ENCODE results near the gene TRIM24. TPM values are rescaled to one million over a fixed set of nuclear protein-coding genes. Genes with fewer than 3 reads are reported as not detected.
"Not testable (repeated sequence)": the region's sequence is repeated elsewhere in the genome, so short reads cannot be mapped to it uniquely, and the experiment has no call there.

TRIM24 gene
- total RNA-seq, 2 experiments from 2014 or later = 13.6 to 15.9 TPM

DNA sequence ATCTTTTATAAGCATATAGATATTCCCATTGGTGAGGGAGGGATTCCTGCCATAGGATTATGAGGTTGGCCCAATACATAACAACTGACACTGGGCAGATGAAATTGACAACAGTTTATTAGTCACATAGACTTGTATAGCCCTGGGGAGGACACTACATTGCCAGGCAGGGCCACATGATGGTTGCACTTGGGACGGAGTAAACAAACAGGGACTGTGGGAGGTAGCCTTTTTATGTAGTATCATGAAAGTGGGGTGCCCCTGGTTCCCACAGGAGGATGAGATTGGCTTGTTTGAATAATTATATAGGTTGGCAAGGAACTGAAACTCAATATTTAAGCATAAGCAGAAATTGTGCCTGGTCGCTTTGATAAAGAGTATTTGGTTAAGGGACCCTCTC is 23.5 kb downstream of the TRIM24 start:
- CTCF ChIA-PET = no interaction called here
- no peak overlapping the region for H3K27ac Mint-ChIP-seq

DNA sequence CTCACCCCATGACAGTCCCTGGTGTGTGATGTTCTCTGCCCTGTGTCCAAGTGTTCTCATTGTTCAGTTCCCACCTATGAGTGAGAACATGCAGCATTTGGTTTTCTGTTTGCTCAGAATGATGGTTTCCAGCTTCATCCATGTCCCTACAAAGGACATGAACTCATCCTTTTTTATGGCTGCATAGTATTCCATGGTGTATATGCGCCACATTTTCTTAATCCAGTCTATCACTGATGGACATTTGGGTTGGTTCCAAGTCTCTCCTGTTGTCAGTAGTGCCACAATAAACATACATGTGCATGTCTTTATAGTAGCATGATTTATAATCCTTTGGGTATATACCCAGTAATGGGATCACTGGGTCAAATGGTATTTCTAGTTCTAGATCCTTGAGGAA is 25.4 kb downstream of the TRIM24 start:
- POLR2A ChIA-PET; DNase-seq; H3K27me3 Mint-ChIP-seq; intact Hi-C loops (cut with micrococcal nuclease); H3K27ac Mint-ChIP-seq; H3K4me3 Mint-ChIP-seq; CTCF ChIA-PET: not testable (repeated sequence)
- Mint-ChIP-seq H3K4me1 (ENCODE audit: low read depth) (peaks cover 47% of the 10 kb centered on the region), H3K36me3 (peaks cover 19% of the 10 kb centered on the region), H3K9me3 (peaks cover 23% of the 10 kb centered on the region)

More for the DNA sequence above, 23.5 kb downstream of the TRIM24 start:
- intact Hi-C loops (cut with micrococcal nuclease) = no loop called here
- peaks cover 12% of the 10 kb centered on the region for H3K9me3 Mint-ChIP-seq
- POLR2A ChIA-PET = no interaction called here
- peaks cover 45% of the 10 kb centered on the region for H3K4me1 Mint-ChIP-seq (ENCODE audit: low read depth)
- no peak overlapping the region for H3K4me3 Mint-ChIP-seq
- no peaks in the 10 kb centered on the region for H3K27me3 Mint-ChIP-seq
- H3K36me3 Mint-ChIP-seq = peaks cover 12% of the 10 kb centered on the region
- no peak for DNase-seq

DNA sequence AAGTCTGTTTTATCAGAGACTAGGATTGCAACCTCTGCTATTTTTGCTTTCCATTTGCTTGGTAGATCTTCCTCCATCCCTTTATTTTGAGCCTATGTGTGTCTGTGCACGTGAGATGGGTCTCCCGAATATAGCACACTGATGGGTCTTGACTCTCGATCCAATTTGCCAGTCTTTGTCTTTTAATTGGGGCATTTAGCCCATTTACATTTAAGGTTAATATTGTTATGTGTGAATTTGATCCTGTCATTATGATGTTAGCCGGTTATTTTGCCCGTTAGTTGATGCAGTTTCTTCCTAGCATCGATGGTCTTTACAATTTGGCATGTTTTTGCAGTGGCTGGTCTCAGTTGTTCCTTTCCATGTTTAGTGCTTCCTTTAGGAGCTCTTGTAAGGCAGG is 29.1 kb downstream of the TRIM24 start:
- DNase-seq; intact Hi-C loops (cut with micrococcal nuclease); H3K27ac Mint-ChIP-seq; CTCF ChIA-PET; H3K4me3 Mint-ChIP-seq; H3K27me3 Mint-ChIP-seq; POLR2A ChIA-PET: not testable (repeated sequence)
- Mint-ChIP-seq H3K36me3 (peaks cover 30% of the 10 kb centered on the region), H3K4me1 (ENCODE audit: low read depth) (peaks cover 45% of the 10 kb centered on the region), H3K9me3 (peaks cover 23% of the 10 kb centered on the region)

DNA sequence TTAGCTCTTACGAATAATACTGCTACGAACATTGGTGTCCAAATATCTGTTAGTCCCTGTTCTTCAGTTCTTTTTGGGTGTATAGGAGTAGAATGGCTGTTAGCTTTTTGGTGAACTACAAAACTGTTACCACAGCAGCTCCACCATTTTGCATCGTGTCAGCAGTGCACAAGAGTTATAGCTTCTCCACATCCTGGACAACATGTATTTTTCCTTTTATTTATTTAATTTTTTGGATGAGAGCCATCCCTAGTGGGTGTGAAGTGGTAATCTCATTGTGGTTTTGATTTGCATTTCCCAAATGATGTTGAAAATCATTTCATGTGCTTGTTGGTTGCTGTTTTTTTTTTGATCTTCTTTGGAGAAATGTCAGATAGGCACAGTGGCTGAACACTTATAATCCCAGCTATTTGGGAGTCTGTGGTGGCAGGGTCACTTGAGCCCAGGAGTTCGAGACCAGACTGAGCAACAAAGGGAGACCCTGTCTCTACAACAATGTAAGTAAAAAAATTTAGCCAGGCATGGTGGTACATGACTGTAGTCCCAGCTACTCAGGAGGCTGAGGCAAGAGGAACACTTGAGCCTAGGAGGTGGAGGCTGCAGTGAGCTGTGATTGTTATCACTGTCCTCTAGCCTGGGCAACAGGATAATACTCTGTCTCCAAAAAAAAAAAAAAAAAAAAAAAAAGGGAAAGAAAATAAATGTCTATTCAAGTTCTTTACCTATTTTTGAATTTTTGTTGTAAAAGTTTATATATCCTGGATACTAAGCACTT is 31.7 kb downstream of the TRIM24 start:
- ChIA-PET POLR2A (no interaction called here), CTCF (no interaction called here)
- peaks cover 50% of the 10 kb centered on the region for H3K4me1 Mint-ChIP-seq (ENCODE audit: low read depth)

DNA sequence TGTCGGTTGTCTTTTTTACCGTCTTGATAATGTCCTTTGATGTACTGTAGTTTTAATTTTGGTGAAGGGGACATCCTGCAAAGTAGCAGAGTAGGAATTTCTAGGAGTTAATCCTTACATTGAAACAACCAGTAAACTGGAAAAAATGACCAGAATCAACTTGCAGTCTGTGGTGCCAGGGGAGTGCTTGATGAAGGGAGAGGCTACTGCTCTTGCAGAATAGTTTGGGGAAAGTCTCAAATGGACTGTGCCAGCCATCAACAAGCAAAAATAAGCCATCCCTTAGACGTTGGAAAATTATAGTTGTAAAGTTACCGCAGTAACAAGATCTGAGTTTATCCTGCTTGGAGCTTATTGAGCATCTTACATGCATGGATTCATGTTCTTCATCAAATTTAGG is 32.4 kb downstream of the TRIM24 start:
- no peak overlapping the region for H3K27ac Mint-ChIP-seq
- H3K36me3 Mint-ChIP-seq = peaks cover 29% of the 10 kb centered on the region

More for the DNA sequence above, 31.7 kb downstream of the TRIM24 start:
- no peak overlapping the region for H3K4me3 Mint-ChIP-seq
- H3K27me3 Mint-ChIP-seq = no peaks in the 10 kb centered on the region
- intact Hi-C loops (cut with micrococcal nuclease) = no loop called here
- H3K36me3 Mint-ChIP-seq = peaks cover 27% of the 10 kb centered on the region
- no peak overlapping the region for H3K27ac Mint-ChIP-seq
- H3K9me3 Mint-ChIP-seq = peaks cover 11% of the 10 kb centered on the region
- DNase-seq = no peak

GRCh38 chr7:138493535-138493934 is 33.5 kb downstream of the TRIM24 start:
- ChIA-PET CTCF (no interaction called here), POLR2A (no interaction called here)
- H3K4me1 Mint-ChIP-seq (ENCODE audit: low read depth) = peaks cover 40% of the 10 kb centered on the region
- no peak overlapping the region for H3K4me3 Mint-ChIP-seq
- H3K9me3 Mint-ChIP-seq = peaks cover 11% of the 10 kb centered on the region
- H3K27ac Mint-ChIP-seq = no peak overlapping the region
- DNase-seq = no peak
- intact Hi-C loops (cut with micrococcal nuclease) = no loop called here
- H3K36me3 Mint-ChIP-seq = peaks cover 29% of the 10 kb centered on the region
- no peaks in the 10 kb centered on the region for H3K27me3 Mint-ChIP-seq

More for the DNA sequence above, 32.4 kb downstream of the TRIM24 start:
- intact Hi-C loops (cut with micrococcal nuclease) = no loop called here
- H3K4me1 Mint-ChIP-seq (ENCODE audit: low read depth) = peaks cover 48% of the 10 kb centered on the region
- peaks cover 11% of the 10 kb centered on the region for H3K9me3 Mint-ChIP-seq
- H3K4me3 Mint-ChIP-seq = no peak overlapping the region
- no peak for DNase-seq
- no peaks in the 10 kb centered on the region for H3K27me3 Mint-ChIP-seq
- POLR2A ChIA-PET = no interaction called here
- CTCF ChIA-PET = no interaction called here

DNA sequence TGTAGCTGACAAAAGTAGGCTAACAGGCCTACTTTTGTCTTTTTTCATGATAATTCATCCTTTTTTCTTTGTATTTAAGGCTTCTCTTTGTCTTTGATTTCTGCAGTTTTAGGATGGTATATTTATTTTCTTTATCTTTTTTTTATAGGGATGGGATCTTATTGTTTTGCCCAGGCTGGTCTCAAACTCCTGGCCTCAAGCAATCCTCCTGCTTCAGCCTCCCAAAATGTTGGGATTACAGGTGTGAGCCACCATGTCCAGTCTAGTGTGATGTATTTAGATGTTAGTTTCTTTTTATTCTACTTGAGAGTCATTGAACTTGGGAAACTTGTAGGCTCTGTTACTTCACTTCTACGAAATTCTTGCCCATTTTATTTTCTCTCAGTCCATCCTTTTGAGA is 35.4 kb downstream of the TRIM24 start:
- intact Hi-C loops (cut with micrococcal nuclease) = no loop called here
- no peak overlapping the region for H3K4me3 Mint-ChIP-seq
- peaks cover 32% of the 10 kb centered on the region for H3K4me1 Mint-ChIP-seq (ENCODE audit: low read depth)
- H3K36me3 Mint-ChIP-seq = peaks cover 20% of the 10 kb centered on the region
- H3K27ac Mint-ChIP-seq = no peak overlapping the region
- H3K27me3 Mint-ChIP-seq = no peaks in the 10 kb centered on the region
- CTCF ChIA-PET = no interaction called here
- H3K9me3 Mint-ChIP-seq = no peaks in the 10 kb centered on the region
- POLR2A ChIA-PET = no interaction called here
- no peak for DNase-seq

- intact Hi-C loops (cut with micrococcal nuclease) = no loop called here
- Mint-ChIP-seq H3K4me3 (no peak overlapping the region), H3K4me1 (ENCODE audit: low read depth) (peaks cover 20% of the 10 kb centered on the region), H3K27me3 (no peaks in the 10 kb centered on the region), H3K36me3 (peaks cover 9% of the 10 kb centered on the region), H3K9me3 (no peaks in the 10 kb centered on the region), H3K27ac (no peak overlapping the region)
- DNase-seq = no peak
- ChIA-PET CTCF (no interaction called here), POLR2A (no interaction called here)
Observed at GRCh38 chr7:138499340-138499739, 39.3 kb downstream of the TRIM24 start.

- H3K27ac Mint-ChIP-seq; intact Hi-C loops (cut with micrococcal nuclease); H3K9me3 Mint-ChIP-seq; POLR2A ChIA-PET; H3K27me3 Mint-ChIP-seq; CTCF ChIA-PET; DNase-seq; H3K4me3 Mint-ChIP-seq: not testable (repeated sequence)
- Mint-ChIP-seq H3K4me1 (ENCODE audit: low read depth) (peaks cover 20% of the 10 kb centered on the region), H3K36me3 (peaks cover 15% of the 10 kb centered on the region)
Observed at GRCh38 chr7:138500303-138500702, 40.2 kb downstream of the TRIM24 start.

DNA sequence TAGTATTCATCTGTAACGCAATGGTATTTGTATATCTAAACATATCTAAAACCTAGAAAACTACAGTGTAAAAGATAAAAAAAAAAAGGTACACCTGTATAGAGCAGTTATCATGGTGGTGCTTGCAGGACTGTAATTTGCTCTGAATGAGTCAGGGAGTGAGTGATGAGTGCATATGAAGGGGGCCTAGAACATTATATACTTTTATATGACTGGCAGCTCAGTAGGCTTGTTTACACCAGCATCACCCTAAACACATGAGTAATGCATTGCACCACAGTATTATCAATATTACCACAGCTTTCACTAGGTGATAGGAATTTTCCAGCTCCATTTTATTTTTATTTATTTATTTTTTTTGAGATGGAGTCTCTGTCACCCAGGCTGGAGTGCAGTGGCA is 40.8 kb downstream of the TRIM24 start:
- intact Hi-C loops (cut with micrococcal nuclease) = no loop called here
- POLR2A ChIA-PET = no interaction called here

DNA sequence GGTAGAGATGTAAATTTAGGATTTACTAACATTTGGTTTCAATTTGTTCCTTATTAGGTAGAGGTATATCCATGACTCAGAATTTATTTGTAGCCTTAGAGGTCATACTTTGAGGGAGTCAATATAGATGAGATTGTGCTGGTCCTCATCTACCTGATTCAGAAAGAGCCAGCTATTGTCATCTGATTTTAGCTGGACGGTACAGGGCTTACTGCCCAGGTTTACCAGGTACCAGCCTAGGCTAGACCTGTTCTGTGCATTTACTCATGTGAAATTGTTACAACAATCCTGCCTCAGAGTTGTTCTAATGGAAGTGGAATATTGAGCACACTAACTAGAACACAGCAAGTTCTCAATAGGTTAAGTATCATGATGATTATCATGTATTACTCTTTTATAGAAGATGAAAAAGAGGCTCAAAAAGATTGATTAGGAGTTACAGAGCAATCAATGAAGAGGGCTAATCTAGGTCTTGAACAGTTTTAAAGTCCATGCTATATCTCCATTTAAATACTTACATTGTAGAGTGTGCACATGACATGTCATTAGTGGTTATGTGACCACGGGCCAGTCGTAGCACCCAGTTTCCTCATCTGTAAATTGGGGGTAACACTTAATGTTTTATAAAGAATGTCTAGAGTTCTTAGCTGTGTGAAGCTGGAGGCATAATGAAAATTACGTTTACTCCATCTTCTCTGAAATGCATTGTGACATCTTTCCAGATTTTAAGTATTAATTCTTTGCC is 42.1 kb downstream of the TRIM24 start:
- H3K36me3 Mint-ChIP-seq = peaks cover 23% of the 10 kb centered on the region
- intact Hi-C loops (cut with micrococcal nuclease) = loop anchor here (2.0 kb wide), 1 partner anchor 21 kb away; no protein-coding TSS in a partner anchor

More for the DNA sequence above, 40.8 kb downstream of the TRIM24 start:
- CTCF ChIA-PET = no interaction called here
- no peak overlapping the region for H3K27ac Mint-ChIP-seq
- H3K27me3 Mint-ChIP-seq = no peaks in the 10 kb centered on the region
- peaks cover 19% of the 10 kb centered on the region for H3K36me3 Mint-ChIP-seq
- no peak for DNase-seq
- H3K4me1 Mint-ChIP-seq (ENCODE audit: low read depth) = peaks cover 17% of the 10 kb centered on the region
- H3K4me3 Mint-ChIP-seq = no peak overlapping the region
- H3K9me3 Mint-ChIP-seq = no peaks in the 10 kb centered on the region

DNA sequence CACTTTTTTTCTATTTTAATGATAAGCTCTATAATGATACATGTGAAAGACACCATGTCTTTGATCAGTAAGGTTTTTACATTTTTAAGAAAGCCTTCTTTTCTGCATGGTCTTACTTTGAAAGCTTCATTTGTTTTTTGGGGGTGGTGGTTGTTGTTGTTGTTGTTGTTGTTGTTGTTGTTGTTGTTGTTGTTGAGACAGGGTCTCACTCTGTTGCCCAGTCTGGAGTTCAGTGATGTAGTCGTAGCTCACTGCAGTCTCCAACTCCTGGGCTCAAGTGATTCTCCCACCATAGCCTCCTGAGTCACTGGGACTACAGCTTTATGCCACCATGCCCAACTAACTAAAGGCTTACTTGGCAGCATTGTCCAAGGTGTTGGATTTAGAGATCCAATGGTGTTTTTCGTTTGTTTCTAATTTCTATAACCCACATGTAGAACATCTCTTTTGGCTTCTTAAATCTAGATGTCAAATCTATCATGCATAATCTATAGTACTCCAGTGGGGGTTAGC is 45.4 kb downstream of the TRIM24 start:
- H3K4me1 Mint-ChIP-seq (ENCODE audit: low read depth) = peaks cover 15% of the 10 kb centered on the region
- no peak for DNase-seq
- ChIA-PET CTCF (interaction anchor here (1.4 kb wide), 1 partner anchor 8 kb away, joined by 3 read pairs; no protein-coding TSS in a partner anchor), POLR2A (no interaction called here)
- H3K9me3 Mint-ChIP-seq = no peaks in the 10 kb centered on the region
- no peak overlapping the region for H3K4me3 Mint-ChIP-seq
- intact Hi-C loops (cut with micrococcal nuclease) = loop anchor here (5.0 kb wide), 1 partner anchor 38 kb away; no protein-coding TSS in a partner anchor
- no peaks in the 10 kb centered on the region for H3K27me3 Mint-ChIP-seq
- no peak overlapping the region for H3K27ac Mint-ChIP-seq
- peaks cover 38% of the 10 kb centered on the region for H3K36me3 Mint-ChIP-seq

More for the DNA sequence above, 42.1 kb downstream of the TRIM24 start:
- POLR2A ChIA-PET = interaction anchor here (0.7 kb wide), 1 partner anchor 11 kb away, joined by 3 read pairs; no protein-coding TSS in a partner anchor
- CTCF ChIA-PET = interaction anchor here (1.1 kb wide), 1 partner anchor 27 kb away, joined by 3 read pairs; no protein-coding TSS in a partner anchor
- Mint-ChIP-seq H3K9me3 (no peaks in the 10 kb centered on the region), H3K27me3 (no peaks in the 10 kb centered on the region), H3K4me1 (ENCODE audit: low read depth) (peaks cover 20% of the 10 kb centered on the region), H3K27ac (no peak overlapping the region), H3K4me3 (no peak overlapping the region)
- DNase-seq = no peak

All from activated CD4-positive, alpha-beta memory T cell treated with anti-CD3 and anti-CD28 coated beads for 36 hours (primary cell).